HUDEP-2 (cell line): ENCODE results near the gene CTAGE8.
"Not testable (repeated sequence)": the region's sequence is repeated elsewhere in the genome, so short reads cannot be mapped to it uniquely, and the experiment has no call there.

Experiments
- DNase-seq, 76 experiments: peaks; one replicate each; lab custom pipeline; 2025; ENCODE audit not compliant: unreplicated experiment in 76 of 76; lab: John Stamatoyannopoulos, UW

The CTAGE8 gene

GRCh38 chr7:144256112-144256511 lies 13.0 kb downstream of the CTAGE8 start:
- no peak for DNase-seq

DNA sequence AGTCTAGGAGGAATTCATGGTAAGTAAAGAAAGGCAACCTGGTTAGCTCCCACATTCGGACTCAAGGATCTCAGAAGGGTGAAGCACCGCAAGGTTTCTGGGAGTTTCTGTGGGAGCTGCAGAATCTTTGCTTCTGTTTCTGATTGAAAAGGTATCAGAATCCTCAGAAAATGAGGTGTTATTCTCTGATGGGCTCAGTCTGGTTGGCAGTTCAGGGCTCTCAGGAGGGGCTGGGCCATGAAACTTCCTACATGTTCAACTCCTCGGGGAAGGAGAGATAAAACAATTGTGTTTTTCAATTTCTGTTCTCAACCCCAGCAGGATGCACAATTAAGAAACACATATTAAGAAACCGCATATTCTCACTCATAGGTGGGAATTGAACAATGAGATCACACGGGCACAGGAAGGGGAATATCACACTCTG lies 13.6 kb downstream of the CTAGE8 start:
- no peak for DNase-seq

DNA sequence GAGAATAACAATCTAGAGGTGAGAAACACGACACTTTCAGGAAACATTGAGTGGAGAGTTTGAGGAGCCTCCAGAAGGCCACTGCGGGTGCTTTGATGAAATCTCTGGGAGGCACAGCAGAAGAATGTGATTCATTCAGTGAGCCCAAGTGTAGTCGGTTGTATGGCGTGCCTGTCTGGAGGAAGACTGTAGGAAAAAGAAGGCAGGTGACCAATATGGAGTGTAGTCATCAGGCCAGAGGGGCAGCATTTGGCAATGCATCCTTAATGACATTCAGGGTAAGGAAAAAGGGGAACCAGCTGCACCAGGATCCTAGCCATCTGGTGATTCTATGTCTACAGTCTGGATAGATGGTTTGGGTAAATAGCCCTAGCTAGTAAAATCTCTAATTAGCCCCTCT lies 16.8 kb downstream of the CTAGE8 start:
- DNase-seq = not testable (repeated sequence)

DNA sequence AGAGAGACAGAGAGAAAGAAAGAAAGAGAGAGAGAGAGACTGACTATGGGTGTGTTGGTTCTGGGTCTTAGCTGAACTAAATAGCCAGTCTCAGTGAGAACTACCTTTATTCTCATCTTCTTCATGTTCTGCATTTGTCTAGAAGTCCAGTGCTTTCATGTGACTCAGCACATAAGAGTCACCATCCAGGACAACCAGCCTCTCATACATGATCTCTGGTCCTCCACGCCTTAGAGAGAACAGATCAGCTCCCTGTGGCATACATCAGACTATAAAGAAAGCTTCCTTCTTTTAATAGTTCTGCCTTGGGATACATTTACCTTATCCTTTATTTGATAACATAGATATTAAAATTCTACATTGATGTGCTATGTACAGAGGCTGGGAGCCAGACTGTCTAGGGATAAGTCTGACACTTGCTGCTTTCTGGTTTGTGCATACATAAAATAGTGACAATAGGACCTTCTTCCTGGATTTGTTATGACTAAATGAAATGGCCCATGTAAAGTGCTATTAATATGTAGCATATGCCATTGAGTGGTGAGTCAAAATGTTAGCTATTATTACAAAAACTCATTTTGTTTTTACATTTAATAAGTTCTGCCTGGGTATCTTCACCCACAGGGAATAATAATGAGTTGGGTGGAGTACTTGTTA lies 21.3 kb downstream of the CTAGE8 start:
- DNase-seq = not testable (repeated sequence)

DNA sequence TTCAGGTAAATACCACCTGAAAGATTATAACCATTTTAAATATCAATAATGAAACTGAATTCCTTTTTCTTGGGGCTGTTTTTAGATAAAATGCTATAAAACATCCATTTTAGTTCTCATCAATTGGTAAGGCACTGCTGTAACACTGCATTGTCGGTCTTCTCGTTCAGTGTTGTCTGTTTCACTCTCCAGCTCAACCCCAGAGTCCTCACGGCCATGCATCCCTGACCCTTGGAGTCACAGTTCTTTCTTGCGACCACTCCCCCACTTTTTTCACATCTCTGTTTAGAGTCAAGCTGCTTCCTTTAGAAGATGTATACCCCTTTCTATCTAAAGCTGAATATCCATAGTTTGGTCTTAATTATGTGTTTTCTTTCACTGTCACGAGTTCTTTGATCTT lies 22.1 kb downstream of the CTAGE8 start:
- not testable (repeated sequence) for DNase-seq

DNA sequence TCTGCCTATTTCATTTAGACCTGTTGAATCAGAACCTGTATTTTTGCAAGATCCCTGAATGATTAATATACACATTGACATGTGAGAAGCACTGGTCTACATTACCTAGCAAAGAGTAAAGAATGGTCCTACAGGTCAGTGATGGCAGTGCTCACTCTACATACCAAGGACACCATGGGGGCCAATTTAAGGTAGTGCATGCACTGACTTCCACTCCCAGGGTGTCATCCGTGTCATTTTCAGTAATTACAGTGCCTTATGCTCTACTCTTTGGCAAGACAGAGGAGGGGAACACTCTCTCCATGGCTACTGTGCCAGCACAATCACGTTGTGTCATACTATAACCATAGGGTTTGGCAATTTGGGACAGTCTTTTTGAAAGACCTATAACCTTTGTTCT lies 23.7 kb downstream of the CTAGE8 start:
- DNase-seq = not testable (repeated sequence)

DNA sequence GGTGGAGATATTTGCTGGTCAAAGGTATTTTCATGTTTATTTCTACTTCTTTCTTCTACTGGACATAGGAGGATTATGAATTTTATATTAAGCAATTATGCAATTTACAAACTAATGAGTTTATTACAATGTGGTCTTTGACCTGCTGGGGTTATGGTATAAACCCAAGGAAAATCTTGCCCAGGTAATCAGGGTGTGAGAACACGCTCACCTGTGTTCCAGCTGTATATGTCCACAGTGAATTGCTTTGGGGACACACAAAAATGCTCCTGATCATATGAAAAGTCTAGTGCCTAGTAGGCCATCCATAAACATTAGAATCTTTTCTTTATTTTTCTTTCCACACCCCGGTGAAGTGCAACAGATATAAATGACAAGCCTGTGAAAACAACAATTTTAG lies 29.7 kb downstream of the CTAGE8 start, which contains the start of gene OR2A42:
TSS of gene OR2A42 (minus strand) at position 241 of the 400 bp plus-strand sequence. CDS start 6,762 bp downstream, outside the sequence.
- DNase-seq = not testable (repeated sequence)

DNA sequence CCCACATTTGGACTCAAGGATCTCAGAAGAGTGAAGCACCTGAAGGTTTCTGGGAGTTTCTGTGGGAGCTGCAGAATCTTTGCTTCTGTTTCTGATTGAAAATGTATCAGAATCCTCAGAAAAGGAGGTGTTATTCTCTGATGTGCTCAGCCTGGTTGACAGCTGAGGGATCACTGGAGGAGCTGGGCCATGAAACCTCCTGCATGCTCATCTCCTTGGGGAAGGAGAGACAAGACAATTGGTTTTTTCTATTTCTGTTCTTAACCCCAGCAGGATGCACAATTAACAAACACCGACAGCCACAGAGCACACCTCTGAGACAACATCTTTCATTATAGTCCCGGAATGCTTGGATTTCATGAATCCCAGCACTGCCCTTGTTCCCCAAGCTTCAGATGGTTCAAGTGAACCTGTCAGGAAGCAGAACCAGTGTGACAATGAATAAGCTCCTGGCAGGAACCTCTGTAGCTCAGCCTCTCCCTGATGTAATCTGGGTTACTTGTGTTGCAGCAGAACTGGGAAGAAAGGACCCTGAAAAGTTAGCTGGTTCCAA lies 30.5 kb downstream of the CTAGE8 start:
- not testable (repeated sequence) for DNase-seq

GRCh38 chr7:144233039-144233438 lies 36.0 kb downstream of the CTAGE8 start:
- DNase-seq = not testable (repeated sequence)

DNA sequence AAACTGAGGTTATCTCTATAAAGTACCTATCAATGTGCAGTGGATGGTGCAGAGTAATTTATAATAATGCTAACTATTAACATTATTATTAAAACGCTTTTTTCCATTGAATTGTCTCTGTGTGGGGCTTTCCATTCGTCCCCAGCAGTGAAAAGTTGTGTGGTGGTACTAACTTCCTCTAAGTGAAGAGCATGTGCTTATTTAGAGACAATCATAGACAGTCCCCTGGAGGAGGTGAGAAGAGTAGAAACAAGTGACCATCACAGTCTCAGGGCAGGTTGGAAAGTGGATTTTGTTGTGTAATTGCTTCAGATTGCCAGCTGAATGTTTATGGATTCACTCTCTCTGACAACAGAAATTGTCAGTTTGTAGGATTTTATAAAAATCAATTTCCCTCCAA lies 38.1 kb downstream of the CTAGE8 start:
- DNase-seq = not testable (repeated sequence)

DNA sequence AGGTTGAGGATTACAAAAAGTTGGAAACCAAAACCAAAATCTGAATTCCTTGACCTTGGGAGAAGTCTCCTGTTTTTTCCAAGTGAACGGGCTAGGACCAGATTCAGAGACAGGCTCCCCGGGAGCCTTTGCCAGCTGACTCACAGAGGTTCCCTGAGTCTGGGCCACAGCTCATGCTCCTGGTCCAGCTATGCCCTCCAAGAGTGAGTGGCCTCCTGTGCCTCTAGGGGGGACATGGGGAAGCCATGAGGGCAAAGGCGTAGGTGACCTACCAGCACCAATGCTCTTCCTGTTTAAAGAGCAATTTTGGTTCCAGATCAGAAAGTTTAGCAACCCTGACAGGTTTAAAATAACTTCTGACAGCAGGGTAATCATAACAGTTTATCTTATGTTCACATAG lies 40.3 kb downstream of the CTAGE8 start:
- DNase-seq = not testable (repeated sequence)

GRCh38 chr7:144226866-144227265 lies 42.2 kb downstream of the CTAGE8 start:
- not testable (repeated sequence) for DNase-seq

DNA sequence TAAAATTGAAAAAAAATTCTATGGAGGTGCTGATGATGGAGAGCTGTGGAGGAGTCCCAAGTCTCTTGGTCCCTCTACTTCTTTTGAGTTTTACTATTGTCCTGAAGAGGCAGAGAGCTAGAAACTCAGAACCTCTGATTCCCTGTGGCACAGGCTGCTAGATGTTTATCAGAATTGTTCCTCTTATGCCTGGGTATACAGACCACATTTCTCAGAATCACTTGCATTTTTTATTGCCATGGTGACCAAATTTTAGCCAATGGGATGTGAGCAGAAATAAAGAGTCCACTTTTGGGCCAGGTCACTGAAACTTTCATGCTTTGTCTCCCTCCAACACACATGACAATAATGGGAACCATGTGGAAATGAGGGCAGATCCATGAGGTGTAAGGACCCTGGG lies 45.4 kb downstream of the CTAGE8 start:
- not testable (repeated sequence) for DNase-seq

DNA sequence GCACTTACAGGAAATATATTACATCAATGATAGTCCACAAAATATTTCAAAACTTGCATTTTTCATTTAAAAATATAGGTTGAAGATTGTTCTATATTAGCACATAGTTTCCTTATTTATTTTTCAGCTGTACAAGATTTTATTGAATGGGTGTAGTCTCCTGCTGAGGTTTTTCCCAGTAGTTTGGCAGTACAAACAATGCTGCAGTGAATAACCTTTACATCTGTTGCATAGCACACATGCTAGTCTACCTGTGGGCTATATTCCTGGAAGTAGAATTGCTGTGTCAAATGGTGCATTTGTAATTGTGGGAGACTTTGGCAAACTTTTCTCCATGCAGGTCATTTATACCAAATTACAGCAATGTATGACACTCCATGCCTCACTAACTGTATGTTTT lies 48.6 kb downstream of the CTAGE8 start:
- not testable (repeated sequence) for DNase-seq

- not testable (repeated sequence) for DNase-seq
These were observed 49.9 kb downstream of the CTAGE8 start for GRCh38 chr7:144219149-144219548.

GRCh38 chr7:144218581-144218980 lies 50.5 kb downstream of the CTAGE8 start:
- DNase-seq = not testable (repeated sequence)

- not testable (repeated sequence) for DNase-seq
These were observed 51.9 kb downstream of the CTAGE8 start for GRCh38 chr7:144217200-144217599.
